ENCODE results near the gene BCL7C.

GRCh38 chr16:30903596-30903995 lies 9.7 kb upstream of the BCL7C start:
- no peak for TF ChIP-seq CTCF (conservative IDR thresholded peaks at IDR 0.05)
- TF ChIP-seq EZH2 (IDR thresholded peaks at IDR 0.05; ENCODE audit: low read depth), result no peak

Data from PC-9 (cell line).